Measurements from ENCODE around the gene YPEL3.

The YPEL3 gene

DNA sequence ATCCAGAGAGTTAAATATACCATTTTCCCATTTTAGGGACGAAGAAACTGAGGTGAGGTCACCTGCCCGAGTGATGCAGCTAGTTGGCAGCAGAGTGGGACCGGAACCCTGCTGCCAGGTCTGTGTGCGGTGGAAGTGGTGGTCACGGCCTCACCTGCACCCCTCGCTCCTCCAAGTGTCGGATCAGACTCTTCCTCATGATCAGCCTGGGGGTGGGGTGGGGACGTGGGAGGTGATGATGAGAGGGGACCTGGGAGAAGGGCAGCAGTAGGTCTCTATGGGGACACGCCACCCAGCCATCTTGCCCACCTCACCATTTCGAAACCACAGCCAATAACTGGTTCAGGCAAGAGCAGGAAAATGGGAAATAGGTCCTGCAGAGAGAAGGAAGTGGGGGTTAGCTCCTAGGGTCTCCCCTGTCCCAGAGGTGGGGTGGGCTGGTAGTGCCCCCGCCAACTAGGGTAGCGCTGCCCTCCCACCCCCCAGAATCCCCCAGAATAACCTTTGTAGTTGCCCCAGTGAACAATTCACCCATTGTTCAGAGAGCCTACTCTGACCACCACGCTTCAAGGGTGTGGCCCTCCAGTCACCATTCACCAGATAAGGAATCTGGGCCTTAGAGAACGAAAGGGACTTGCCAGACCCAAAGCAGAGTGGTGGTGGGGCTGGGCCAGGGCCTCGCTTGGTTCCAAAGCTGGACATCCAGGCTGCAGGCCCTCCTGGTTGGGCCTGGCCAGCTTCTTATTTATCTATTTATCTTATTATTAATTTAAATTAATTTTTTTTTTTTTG is 12.2 kb upstream of the YPEL3 start:
- no peaks in the 10 kb centered on the region for H3K9me3 Mint-ChIP-seq
- no peak overlapping the region for H3K4me3 Mint-ChIP-seq
- peaks cover 6% of the 10 kb centered on the region for H3K4me1 Mint-ChIP-seq
- DNase-seq, result no peak
- ATAC-seq, result no peak
- no peaks in the 10 kb centered on the region for H3K27me3 Mint-ChIP-seq
- H3K27ac Mint-ChIP-seq, result no peak overlapping the region

DNA sequence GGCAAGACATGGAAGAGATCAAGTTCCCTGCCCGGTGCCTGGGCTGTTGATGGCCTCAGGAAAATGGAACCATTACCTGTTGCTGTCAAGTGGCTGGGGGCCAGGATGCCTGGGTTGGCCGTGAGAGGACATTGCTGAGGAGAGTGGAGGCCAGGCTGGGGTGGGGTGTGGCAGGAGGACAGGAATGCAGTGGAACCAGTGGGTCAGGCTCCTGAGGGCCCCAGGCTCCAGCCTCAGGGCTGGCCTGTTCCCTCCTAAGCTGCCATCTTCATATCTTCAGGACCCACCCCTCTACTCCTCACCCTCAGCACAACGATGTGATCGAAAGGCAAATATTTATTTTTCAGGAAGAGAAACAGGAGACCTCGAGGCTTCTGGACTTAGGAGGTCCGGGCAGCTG is 8.5 kb upstream of the YPEL3 start:
- Mint-ChIP-seq H3K27ac (peak overlapping the region in 1 of 2 donors; percentile 65), H3K4me1 (no peaks in the 10 kb centered on the region), H3K4me3 (no peak overlapping the region), H3K27me3 (no peaks in the 10 kb centered on the region), H3K9me3 (no peaks in the 10 kb centered on the region)
- no peak for DNase-seq
- no peak for ATAC-seq

DNA sequence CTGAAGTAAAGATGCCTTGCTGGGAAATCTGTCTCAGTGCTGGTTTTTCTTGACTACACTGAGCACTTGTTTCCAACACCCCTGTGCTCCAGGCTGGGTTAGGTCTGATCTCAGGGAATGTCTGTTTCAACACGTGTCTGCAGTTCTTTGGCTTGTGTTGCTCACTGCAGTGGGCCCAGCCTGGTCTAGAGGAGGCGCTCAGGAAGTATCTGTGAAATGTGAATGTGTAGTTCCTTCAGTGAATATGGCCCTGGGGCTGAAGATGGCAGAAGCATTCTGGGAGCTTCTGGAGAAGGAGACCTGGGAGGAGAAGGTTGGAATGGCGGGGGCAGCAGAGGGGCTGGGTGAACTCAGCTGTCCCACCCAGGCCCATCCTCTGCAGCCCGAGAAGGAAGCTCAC is 8.1 kb upstream of the YPEL3 start:
- DNase-seq, result no peak
- Mint-ChIP-seq H3K9me3 (no peaks in the 10 kb centered on the region), H3K27me3 (no peaks in the 10 kb centered on the region), H3K4me3 (no peak overlapping the region), H3K27ac (no peak overlapping the region), H3K4me1 (no peaks in the 10 kb centered on the region)
- ATAC-seq, result no peak

DNA sequence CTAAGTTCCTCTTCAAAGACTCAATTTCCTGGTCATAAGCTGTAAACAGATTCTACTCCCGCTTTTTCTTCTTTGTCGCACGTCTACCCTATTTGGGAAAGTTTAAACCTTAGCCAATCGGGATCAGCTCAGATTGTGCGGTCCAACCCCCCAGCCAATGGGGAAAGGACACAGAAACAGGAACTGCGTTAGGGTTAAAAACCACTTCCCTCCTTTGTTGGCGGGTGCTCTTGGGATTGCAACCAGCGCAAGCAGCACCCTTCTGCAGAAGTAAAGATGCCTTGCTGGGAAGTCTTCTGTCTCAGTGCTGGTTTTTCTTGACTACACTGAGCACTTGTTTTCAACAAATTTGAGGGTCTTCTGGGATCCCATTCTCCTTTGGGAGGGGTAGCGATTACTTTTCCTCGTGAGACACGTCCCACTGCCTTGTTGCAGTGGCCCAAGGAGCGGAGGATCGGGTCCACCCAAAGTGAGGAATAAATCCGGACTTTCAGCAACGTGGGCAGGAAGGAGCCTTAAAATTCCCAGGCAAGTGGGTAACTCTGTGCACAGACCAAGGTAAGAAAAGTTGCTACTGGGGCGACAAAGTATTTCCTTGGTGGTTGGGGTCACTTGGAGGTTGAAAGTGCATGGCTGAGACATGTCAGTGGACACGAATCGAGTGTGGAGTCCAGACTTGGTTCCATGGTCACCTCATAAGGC is 1.0 kb upstream of the YPEL3 start:
- no peak for DNase-seq
- H3K27me3 Mint-ChIP-seq, result no peaks in the 10 kb centered on the region
- no peak for ATAC-seq
- H3K4me1 Mint-ChIP-seq, result peaks cover 37% of the 10 kb centered on the region
- peak overlapping the region; percentile 90 to 94 for H3K27ac Mint-ChIP-seq
- peak overlapping the region; percentile 78 to 83 for H3K4me3 Mint-ChIP-seq
- H3K9me3 Mint-ChIP-seq, result peaks cover 23 to 24% of the 10 kb centered on the region in 2 donors

DNA sequence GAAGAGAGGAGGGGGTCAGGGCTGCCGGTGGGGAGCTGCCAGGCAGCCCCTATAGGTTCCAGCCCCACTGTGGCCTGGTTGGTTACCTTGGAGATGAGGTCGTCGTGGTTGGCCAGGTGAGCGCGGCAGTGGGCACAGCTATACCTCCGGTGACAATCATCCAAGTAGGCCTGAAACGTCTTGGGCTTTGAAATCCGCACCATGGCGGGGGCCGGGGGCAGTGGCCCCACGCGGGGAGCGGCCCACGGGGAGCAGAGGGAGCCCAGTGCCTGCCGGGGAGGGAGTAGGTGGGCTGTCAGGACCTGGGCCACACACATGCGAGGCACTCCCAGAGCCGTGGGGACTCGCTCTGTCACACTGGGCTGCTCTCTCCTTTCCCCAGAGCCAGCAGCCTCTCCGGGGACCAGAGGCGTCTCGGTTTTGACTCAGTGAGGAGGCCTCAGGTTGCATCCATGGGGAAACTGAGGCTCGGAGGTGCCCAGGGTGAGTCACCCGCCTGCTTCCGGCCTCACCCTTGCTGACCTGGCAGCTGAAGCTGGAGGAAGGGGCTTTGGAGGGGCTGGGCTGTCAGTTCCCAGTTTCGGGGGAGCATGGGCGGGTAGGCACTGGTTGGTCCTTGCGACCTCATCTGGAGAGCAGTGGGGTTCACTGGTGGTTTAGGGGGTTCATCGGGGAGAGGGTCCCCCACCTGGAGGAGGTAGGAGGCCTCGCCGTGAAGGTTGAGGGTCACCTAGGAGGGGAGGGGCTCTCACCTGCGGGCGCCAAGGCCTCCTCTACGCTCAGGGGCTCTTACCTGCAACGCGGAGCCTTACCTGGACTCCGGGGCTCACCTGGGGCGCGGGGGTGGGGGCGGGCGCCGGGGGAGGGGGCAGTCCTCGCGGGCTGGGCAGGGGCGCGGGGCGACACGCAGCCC is 591 bp downstream of the YPEL3 start:
- DNase-seq, result no peak
- peaks cover 23 to 24% of the 10 kb centered on the region in 2 donors for H3K9me3 Mint-ChIP-seq
- peak overlapping the region; percentile 94 to 97 for H3K4me3 Mint-ChIP-seq
- no peak for ATAC-seq
- peaks cover 53% of the 10 kb centered on the region for H3K4me1 Mint-ChIP-seq
- H3K27ac Mint-ChIP-seq, result peak overlapping the region; percentile 88 to 97
- H3K27me3 Mint-ChIP-seq, result no peaks in the 10 kb centered on the region

DNA sequence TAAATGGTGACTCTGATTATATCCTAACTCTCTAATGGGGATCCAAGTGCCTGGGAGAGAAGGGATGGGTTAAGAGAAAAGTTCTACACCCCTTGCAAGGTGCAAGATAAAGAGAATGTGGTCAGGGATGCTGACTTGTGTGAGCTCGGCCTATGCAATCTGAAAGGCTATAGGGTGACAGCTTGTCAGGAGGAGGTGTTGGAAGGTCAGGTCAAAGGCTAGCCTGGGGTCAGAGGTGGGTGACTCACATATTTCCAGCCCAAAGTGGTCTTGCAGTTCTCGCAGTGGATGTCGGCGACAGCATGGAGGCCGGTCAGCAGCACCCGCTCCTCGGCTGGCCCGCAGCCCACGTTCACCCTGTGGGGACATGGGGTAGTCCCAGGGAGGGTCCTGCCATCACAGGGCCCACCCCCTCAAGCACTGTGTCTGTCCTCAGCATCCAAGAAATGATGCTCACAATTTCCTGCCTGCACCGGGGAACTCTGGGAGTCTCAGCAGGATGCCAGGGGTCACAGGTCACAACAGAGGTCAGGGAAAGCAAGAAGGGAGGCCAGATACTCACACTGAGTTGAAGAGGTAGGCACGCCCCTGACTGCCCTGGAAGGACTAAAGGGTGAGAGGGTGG is 1.4 kb downstream of the YPEL3 start:
- H3K27ac Mint-ChIP-seq, result peak overlapping the region; percentile 88 to 97
- DNase-seq (no peak), ATAC-seq (no peak)
- H3K4me1 Mint-ChIP-seq, result peaks cover 60% of the 10 kb centered on the region
- peaks cover 23 to 24% of the 10 kb centered on the region in 2 donors for H3K9me3 Mint-ChIP-seq
- no peaks in the 10 kb centered on the region for H3K27me3 Mint-ChIP-seq
- peak overlapping the region; percentile 94 to 97 for H3K4me3 Mint-ChIP-seq

DNA sequence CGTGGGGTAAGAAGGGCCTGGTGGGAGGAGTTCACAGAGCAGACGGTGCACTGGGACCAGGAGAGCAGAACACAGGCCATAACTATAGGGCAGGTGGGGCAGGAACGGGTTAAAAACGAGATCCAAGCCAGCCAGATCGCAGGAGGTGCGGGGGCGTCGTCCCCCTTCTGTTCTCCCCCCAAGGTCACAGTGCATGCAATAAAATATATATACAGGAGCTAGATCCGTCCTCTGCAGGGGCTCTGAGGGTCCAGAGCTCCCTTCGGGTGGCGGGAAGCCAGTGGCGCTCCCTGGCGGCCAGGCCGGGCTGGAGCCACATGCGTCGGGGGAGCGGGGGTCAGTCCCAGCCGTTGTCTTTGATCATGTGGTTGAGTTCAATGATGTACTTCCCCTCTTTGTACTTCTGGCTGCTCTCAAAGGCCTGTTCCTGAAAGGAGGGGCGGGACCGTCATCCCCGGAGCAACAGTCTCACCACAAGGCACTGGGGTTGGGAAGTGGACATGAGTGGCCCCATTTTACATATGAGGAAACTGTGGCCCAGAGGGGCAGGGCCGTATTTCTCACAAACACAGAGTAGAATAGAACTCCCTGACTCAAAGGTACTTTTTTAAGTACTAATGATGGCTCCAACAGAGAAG is 3.5 kb downstream of the YPEL3 start:
- H3K27me3 Mint-ChIP-seq, result no peaks in the 10 kb centered on the region
- H3K4me1 Mint-ChIP-seq, result peaks cover 70% of the 10 kb centered on the region
- H3K27ac Mint-ChIP-seq, result peak overlapping the region; percentile 92 to 95
- peak overlapping the region; percentile 90 to 94 for H3K4me3 Mint-ChIP-seq
- ATAC-seq, result peak; percentile 69
- H3K9me3 Mint-ChIP-seq, result peaks cover 10 to 11% of the 10 kb centered on the region in 2 donors
- peak; percentile 77 to 89 for DNase-seq

DNA sequence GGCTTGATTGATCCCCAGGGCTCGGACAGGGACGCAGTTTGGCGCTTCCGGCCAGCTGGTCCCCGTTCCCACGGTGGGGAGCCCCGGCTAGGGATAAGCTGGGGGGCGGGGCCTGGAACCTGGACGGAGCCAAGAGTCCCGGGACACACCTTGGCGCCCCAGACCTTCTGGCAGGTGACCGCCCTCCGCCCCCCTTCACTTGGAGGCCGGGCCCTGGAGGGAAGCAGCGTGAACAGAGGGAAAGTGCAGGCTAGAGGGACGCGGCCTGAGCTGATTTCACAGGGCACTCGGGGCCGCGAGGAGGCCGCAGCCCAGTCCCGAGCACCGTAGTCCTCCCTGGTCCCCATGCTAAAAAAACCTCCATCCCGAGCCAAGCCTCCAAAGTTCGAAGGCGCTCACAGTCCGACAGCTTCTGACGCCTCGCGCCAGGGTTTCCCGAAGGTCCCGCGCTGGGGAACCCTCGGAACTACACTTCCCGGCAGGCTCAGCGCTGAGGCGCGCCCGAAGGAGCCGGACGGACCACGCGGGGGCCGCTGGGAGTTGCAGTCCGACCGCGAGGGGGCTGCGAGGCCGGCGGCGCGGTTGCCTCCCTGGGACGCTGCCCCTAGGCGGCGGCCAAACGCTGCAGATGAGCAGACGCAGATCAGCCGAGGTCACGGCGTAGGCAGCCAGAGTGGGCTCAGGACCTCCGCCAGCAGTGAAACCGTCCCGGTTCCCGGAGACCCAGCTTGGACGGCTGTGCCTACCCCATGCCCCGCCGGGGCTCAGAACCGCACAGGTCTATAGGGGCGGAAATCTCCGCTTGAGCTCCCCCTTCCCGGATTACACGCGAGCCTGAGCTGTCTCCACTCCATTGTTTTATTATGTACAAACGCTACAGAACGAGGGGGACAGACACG is 4.3 kb downstream of the YPEL3 start, which contains the start of gene TBX6:
TSS of gene TBX6 (minus strand) at position 451 of the 899 bp plus-strand sequence. CDS start 731 bp downstream, outside the sequence.
- Mint-ChIP-seq H3K27me3 (no peaks in the 10 kb centered on the region), H3K27ac (peak within 1 kb of the TSS; percentile 92 to 95), H3K4me3 (peak within 1 kb of the TSS; percentile 90 to 94), H3K4me1 (peaks cover 70% of the 10 kb centered on the region), H3K9me3 (peaks cover 3% of the 10 kb centered on the region in 2 donors)
- DNase-seq (peak; percentile 96), ATAC-seq (peak; percentile 85)

DNA sequence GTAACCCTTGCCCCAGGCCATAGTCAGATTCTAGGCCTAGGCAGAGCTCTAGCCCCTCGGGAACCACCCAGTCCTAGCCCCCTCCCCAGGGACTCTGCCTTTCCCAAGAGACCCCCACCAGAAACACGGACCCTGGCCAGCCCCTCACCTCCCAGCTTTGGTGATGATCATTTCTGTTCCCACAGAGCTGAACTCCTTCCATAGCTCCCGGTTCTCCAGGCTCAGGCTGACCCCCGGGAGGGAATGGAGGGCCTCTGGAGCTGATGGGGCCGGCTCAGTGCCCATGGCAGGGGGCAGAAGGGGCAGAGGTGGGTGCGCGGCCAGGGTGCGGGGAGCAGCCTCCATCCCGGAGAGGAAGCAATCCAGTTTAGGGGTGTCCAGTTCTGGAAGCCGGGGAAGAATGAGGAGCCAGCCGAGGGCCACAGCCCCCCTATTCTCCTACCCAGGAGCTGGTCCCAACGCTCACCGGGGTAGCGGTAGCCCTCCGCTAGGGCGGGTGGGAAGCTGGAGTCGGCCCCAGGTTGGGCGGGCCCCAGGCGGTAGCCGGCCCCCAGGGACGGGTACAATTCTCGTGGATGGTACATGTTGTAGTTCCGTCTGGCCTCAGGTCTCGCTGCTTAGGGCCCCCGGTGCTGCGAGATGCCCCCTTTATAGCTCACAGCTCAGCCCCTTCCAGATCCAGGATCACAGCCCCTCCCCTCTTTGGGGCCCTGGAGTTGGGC is 5.2 kb downstream of the YPEL3 start:
- H3K4me1 Mint-ChIP-seq, result peaks cover 70% of the 10 kb centered on the region

DNA sequence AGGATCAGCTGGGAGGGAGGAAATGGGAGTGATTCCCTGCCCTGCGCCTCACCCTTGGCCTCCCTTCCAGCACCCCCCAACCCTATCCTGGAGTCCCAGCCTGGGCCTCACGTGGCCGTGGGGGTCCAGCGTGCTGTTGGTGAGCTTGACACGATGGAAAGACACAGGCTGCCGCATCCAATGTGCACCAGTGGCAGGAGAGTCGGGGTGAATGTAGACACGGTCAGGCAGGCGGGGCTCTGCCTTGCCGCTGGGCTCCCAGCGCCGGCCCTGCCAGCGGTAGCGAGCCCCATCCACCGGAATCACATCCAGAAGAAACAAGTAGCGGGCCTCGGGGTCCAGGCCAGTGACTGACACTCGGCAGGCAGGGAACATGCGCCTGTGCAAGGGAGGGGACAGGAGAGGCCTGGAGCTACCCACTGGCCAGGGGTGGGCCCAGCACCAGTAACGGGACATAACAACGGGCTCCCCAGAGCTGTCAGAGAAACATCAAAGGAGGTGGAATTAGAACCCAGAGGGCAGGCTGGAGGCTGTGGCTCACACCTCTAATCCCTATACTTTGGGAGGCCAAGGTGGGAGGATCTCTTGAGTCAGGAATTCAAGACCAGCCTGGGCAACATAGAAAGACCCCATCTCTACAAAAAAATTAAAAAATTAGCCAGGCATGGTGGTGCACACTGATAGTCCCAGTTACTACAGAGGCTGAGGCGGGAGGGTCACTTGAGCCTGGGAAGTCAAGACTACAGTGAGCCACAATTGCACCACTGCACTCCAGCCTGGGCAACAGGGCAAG is 7.0 kb downstream of the YPEL3 start:
- no peak overlapping the region for H3K27ac Mint-ChIP-seq
- H3K27me3 Mint-ChIP-seq, result no peaks in the 10 kb centered on the region
- no peak overlapping the region for H3K4me3 Mint-ChIP-seq
- H3K9me3 Mint-ChIP-seq, result no peaks in the 10 kb centered on the region
- peaks cover 59% of the 10 kb centered on the region for H3K4me1 Mint-ChIP-seq
- ATAC-seq (no peak), DNase-seq (no peak)

More for the DNA sequence above, 5.2 kb downstream of the YPEL3 start:
- ATAC-seq, result no peak
- H3K27me3 Mint-ChIP-seq, result no peaks in the 10 kb centered on the region
- H3K4me3 Mint-ChIP-seq, result peak overlapping the region; percentile 90 to 94
- no peak for DNase-seq
- H3K9me3 Mint-ChIP-seq, result no peaks in the 10 kb centered on the region
- peak overlapping the region in 1 of 2 donors; percentile 71 for H3K27ac Mint-ChIP-seq

DNA sequence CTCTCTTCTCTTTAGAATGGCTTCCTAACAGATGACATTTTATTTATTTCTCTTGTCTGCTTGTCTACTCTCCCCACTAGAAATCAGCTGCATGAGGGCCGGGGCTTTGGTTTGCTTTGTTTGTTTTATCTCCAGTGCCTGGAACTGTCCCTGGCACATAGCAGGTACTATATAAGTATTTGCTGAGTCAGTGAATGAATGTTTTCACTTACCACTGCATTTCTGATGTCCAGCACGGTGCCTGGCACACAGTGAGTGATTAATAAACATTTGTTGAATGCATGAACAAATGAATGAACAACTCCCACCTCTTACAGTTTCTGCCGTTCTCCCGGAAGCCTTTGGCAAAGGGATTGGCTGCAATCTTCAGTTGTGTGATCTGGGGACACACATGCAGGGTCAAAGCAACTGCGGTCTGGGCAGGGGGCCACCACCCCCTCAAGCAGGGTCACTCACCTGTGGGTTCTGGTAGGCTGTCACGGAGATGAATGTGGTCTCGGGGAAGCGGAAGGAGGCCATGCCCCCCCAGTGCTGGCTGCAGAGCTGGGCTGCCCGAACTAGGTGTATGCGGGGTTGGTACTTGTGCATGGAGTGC is 7.7 kb downstream of the YPEL3 start:
- Mint-ChIP-seq H3K27ac (peak overlapping the region in 1 of 2 donors; percentile 76), H3K4me3 (no peak overlapping the region), H3K9me3 (no peaks in the 10 kb centered on the region), H3K27me3 (no peaks in the 10 kb centered on the region), H3K4me1 (peaks cover 56% of the 10 kb centered on the region)
- ATAC-seq (no peak), DNase-seq (no peak)

DNA sequence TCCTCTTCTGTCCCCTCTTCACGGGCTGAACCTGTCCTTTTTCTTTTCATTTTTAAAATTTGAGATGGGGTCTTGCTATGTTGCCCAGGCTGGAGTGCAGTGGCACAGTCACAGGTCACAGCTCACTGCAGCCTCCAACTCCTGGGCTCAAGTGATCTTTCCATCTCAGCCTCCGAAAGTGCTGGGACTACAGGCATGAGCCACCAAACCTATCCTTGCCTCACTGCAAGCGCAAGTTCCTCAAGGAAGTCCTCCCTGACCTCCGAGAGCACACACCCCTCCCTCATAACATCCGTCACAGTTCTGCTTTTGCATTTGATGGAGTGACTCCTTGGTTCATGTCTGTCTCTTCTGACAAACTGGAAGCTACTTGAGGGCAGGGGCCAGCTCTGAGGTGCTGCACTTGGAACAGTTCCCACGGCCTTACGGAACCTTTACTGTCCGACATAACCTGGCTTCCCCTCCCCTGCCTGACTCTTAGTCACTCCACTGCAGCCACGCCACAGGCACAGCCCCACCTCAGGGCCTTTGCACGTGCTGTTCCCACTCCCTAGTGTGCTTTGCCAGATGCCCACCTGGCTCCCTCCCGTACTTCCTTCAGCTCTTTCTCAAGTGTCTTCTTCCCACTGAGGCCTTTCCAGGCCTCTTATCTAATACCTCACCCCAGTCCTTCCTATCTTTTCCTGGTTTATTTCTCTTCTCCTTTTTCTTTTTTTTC is 8.7 kb downstream of the YPEL3 start:
- Mint-ChIP-seq H3K4me3 (no peak overlapping the region), H3K4me1 (peaks cover 46% of the 10 kb centered on the region), H3K9me3 (no peaks in the 10 kb centered on the region), H3K27ac (peak overlapping the region in 1 of 2 donors; percentile 4), H3K27me3 (no peaks in the 10 kb centered on the region)
- DNase-seq (no peak), ATAC-seq (no peak)

Data from stimulated activated naive CD8-positive, alpha-beta T cell treated with anti-CD3 and anti-CD28 coated beads, Interleukin-15, amount 100 ng/mL, for 72 hours (primary cell).